ENCODE measurements around the gene CAND2. TPM values are rescaled to one million over a fixed set of nuclear protein-coding genes. Genes with fewer than 3 reads are reported as not detected.
"Not testable (repeated sequence)": the region's sequence is repeated elsewhere in the genome, so short reads cannot be mapped to it uniquely, and the experiment has no call there.

CAND2 gene
- total RNA-seq, 2 experiments from 2014 or later: 0.05 to 0.09 TPM

DNA sequence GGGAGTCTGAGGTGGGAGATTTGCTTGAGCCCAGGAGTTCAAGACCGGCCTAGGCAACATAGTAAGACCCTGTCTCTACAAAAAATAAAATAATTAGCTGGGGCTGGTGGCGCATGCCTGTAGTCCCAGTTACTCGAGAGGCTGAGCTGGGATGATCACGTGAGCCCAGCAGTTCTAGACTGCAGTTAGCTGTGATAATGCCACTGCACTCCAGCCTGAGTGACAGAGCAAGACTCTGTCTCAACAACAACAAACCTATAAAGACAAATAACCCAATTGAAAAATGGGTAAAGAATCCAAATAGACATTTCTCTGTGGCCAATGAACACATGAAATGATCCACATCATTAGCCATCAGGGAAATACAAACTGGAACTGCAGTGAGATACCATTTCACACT lies 46.0 kb downstream of the CAND2 start:
- H3K27me3 Mint-ChIP-seq: no peaks in the 10 kb centered on the region
- ATAC-seq: no peak
- no peak overlapping the region for H3K27ac Mint-ChIP-seq
- CTCF ChIA-PET: interaction anchor here (0.8 to 2.5 kb wide), 11 partner anchors 11 to 153 kb away, joined by 3 to 21 read pairs (median 6); partner anchors contain the start of gene CAND2
- no peaks in the 10 kb centered on the region for H3K9me3 Mint-ChIP-seq (ENCODE audit: low read depth)
- no peak for DNase-seq
- H3K4me1 Mint-ChIP-seq: peaks cover 40% of the 10 kb centered on the region
- peaks cover 34% of the 10 kb centered on the region for H3K36me3 Mint-ChIP-seq
- H3K4me3 Mint-ChIP-seq: no peak overlapping the region

DNA sequence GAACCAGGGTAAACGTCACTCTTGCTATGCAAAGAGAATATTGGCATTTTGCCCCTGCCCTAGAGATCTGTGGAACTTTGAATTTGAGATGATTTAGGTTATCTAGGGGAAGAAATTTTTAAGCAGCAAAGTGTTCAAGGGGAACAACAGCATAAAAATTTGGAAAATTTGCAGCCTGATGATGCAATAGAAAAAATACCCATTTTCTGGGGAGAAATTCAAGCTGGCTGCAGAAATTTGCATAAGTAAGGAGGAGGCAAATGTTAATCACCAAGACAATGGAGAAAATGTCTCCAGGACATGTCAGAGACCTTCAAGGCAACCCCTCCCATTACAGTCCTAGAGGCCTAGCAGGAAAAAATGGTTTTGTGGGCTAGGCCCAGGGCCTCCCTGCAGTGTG lies 49.3 kb downstream of the CAND2 start:
- no peaks in the 10 kb centered on the region for H3K9me3 Mint-ChIP-seq (ENCODE audit: low read depth)
- H3K4me1 Mint-ChIP-seq: peaks cover 6% of the 10 kb centered on the region
- CTCF ChIA-PET: interaction anchor here (0.6 to 1.5 kb wide), 2 partner anchors 41 to 45 kb away, joined by 3 read pairs; no protein-coding TSS in a partner anchor
- DNase-seq (no peak), ATAC-seq (no peak)
- peaks cover 1% of the 10 kb centered on the region for H3K36me3 Mint-ChIP-seq
- H3K4me3 Mint-ChIP-seq: no peak overlapping the region
- H3K27ac Mint-ChIP-seq: no peak overlapping the region
- no peaks in the 10 kb centered on the region for H3K27me3 Mint-ChIP-seq

DNA sequence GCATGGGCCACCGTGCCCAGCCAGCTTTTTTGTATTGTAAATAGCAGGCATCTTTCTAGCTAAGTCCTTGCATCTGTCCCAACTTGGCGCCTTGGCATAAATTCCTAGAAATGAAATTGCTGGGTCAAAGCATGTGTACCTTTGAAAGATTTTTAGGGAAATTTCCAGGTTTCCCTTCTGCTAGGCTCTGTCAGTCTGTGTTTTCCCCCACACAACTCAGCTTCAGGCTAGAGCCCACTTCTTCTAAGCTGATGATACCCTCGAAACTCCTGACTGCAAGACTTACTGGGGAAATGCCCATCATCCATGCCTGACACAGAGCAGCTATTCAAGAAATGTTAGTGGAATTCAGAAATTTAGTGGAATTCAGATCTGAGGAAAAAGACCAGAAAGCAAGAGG lies 55.7 kb downstream of the CAND2 start:
- ATAC-seq (no peak), DNase-seq (no peak)
- H3K4me3 Mint-ChIP-seq: no peak overlapping the region
- CTCF ChIA-PET: interaction anchor here (0.8 to 2.2 kb wide), 2 partner anchors 11 to 16 kb away, joined by 3 to 10 read pairs; partner anchors contain the start of gene RPL32
- H3K27ac Mint-ChIP-seq: no peak overlapping the region
- peaks cover 25% of the 10 kb centered on the region for H3K27me3 Mint-ChIP-seq
- no peaks in the 10 kb centered on the region for H3K36me3 Mint-ChIP-seq
- H3K9me3 Mint-ChIP-seq (ENCODE audit: low read depth): no peaks in the 10 kb centered on the region
- H3K4me1 Mint-ChIP-seq: no peaks in the 10 kb centered on the region

DNA sequence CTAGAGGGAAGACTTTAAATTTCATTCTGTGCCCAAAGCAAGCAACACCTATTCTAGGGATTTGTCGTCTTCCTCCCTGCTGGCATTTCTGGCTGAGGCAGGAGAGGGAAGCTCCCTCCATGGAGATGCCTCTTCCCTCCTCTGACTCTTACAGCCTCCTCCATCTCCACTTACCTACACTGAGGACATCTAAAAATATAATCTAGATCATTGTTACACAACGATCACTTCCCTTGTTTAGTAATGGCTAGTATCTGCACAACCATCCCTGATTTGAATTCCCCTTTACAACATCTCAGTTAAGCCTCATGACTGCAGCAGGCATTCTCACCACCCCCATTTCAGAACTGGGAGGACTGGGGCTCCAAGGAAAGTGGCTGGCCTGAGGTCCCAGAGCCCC lies 57.4 kb downstream of the CAND2 start:
- H3K9me3 Mint-ChIP-seq (ENCODE audit: low read depth); H3K27ac Mint-ChIP-seq; CTCF ChIA-PET; H3K4me1 Mint-ChIP-seq; H3K4me3 Mint-ChIP-seq; H3K36me3 Mint-ChIP-seq; DNase-seq; ATAC-seq: not testable (repeated sequence)
- H3K27me3 Mint-ChIP-seq: peaks cover 25% of the 10 kb centered on the region

DNA sequence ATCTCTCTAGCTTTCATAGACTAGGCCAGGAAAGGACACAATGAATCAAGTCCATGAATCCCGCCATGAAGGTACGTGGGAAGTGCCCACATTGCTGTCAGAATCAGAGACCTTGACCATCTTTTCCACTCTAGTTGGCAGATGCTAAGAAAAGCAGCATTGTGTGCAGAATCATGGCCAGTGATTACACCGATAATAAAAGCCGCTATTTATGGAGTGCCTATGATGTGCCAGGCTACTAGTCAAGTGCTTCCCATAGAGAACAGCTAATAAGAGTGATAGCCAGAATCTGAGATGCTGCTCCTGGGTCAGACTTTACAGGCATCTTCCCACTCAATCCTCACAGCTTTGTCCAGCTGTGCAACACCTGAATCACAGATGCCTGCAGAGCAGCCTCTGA lies 58.1 kb downstream of the CAND2 start:
- Mint-ChIP-seq H3K9me3 (ENCODE audit: low read depth) (no peaks in the 10 kb centered on the region), H3K4me3 (no peak overlapping the region), H3K27ac (no peak overlapping the region), H3K4me1 (no peaks in the 10 kb centered on the region), H3K27me3 (peaks cover 25% of the 10 kb centered on the region), H3K36me3 (no peaks in the 10 kb centered on the region)
- CTCF ChIA-PET: interaction anchor here (0.6 to 1.7 kb wide), 2 partner anchors 13 to 27 kb away, joined by 3 to 6 read pairs; no protein-coding TSS in a partner anchor
- no peak for DNase-seq
- ATAC-seq: no peak

DNA sequence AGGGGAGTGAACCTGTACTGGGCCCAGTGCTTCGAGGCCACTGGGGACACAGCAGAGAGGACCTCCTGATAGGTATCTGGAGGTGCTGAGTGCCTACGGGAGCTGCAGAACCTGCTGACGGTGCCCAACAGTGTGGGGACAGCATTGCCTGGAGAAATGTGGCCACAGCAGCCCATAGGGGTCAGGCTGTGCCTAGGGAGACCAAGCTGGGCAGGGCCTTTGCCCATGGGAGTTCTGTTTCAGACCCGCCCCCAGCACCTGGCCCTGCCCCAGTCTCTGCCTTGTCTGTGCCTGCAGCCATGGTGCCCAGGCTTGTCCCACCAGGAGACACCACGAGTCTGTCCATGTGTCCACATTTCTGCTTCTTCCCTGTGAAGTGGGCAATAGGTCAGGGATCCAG lies 60.1 kb downstream of the CAND2 start:
- no peaks in the 10 kb centered on the region for H3K9me3 Mint-ChIP-seq (ENCODE audit: low read depth)
- no peak for ATAC-seq
- H3K4me3 Mint-ChIP-seq: no peak overlapping the region
- no peak overlapping the region for H3K27ac Mint-ChIP-seq
- DNase-seq: no peak
- peaks cover 29% of the 10 kb centered on the region for H3K27me3 Mint-ChIP-seq
- CTCF ChIA-PET: interaction anchor here (0.7 kb wide), 1 partner anchor 485 kb away, joined by 3 read pairs; no protein-coding TSS in a partner anchor
- no peaks in the 10 kb centered on the region for H3K36me3 Mint-ChIP-seq
- H3K4me1 Mint-ChIP-seq: peaks cover 1% of the 10 kb centered on the region

DNA sequence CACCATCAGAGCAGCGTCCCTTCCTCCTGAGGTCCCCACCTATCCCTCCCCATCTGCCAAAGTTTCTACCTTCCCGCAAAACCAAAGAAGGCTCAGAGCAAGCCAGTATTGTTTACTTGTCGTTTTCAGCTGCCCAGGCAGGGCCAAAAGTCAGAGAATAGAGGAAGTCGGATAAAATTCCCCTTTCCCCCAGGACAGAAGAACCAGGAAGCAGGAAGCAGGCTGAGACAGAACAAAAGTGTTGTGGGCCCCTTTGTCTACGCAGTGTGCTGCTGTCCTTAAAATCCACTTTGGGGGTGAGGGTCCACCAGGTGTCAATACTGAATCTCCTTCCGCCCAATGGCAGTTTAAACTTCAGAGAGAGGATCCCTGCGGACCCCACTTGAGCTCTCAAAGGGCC lies 63.4 kb downstream of the CAND2 start:
- H3K9me3 Mint-ChIP-seq (ENCODE audit: low read depth): no peaks in the 10 kb centered on the region
- H3K27ac Mint-ChIP-seq: no peak overlapping the region
- peaks cover 9% of the 10 kb centered on the region for H3K27me3 Mint-ChIP-seq
- H3K4me1 Mint-ChIP-seq: peaks cover 1% of the 10 kb centered on the region
- no peaks in the 10 kb centered on the region for H3K36me3 Mint-ChIP-seq
- H3K4me3 Mint-ChIP-seq: no peak overlapping the region
- CTCF ChIA-PET: no interaction called here
- DNase-seq (no peak), ATAC-seq (no peak)

DNA sequence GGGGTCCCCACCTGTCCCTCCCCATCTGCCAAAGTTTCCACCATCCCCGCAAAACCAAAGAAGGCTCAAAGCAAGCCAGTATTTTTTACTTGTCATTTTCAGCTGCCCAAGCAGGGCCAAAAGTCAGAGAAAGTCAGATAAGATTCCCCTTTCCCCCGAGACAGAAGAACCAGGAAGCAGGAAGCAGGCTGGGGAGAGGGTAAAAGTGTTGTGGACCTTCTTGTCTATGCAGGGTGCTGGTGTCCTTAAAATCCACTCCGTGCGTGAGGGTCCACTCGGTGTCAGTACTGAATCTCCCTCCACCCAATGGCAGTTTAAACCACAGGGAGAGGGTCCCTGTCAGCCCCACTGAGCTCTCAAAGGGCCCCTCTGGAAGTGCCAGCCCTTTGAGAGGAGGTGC lies 65.1 kb downstream of the CAND2 start:
- H3K4me3 Mint-ChIP-seq: no peak overlapping the region
- H3K36me3 Mint-ChIP-seq: no peaks in the 10 kb centered on the region
- no peak for ATAC-seq
- CTCF ChIA-PET: interaction anchor here (1.4 to 1.8 kb wide), 2 partner anchors 30 to 123 kb away, joined by 4 to 6 read pairs; no protein-coding TSS in a partner anchor
- H3K27me3 Mint-ChIP-seq: peaks cover 4% of the 10 kb centered on the region
- peaks cover 1% of the 10 kb centered on the region for H3K4me1 Mint-ChIP-seq
- no peaks in the 10 kb centered on the region for H3K9me3 Mint-ChIP-seq (ENCODE audit: low read depth)
- DNase-seq: no peak
- no peak overlapping the region for H3K27ac Mint-ChIP-seq

DNA sequence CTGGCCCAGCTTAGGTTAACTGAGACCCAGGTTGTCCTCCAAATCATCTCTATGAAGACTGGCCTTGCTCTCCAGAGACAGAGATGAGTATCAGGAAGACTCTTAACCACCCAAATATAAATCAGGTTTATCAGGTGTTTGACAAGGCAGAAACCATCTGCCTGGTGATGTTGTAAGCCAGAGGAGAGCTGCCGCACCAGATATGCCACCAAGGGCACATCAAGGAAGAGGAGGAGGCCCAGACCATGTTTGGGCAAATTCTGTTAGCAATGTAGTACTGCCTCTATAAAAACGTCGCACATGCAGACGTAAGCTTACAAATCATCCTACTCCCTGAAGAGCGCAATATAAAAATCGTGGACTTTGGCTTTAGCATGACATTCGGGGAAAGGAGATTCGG lies 65.9 kb downstream of the CAND2 start:
- no peaks in the 10 kb centered on the region for H3K36me3 Mint-ChIP-seq
- CTCF ChIA-PET: interaction anchor here (1.4 to 1.8 kb wide), 3 partner anchors 20 to 122 kb away, joined by 4 to 6 read pairs (median 5); no protein-coding TSS in a partner anchor
- no peak overlapping the region for H3K27ac Mint-ChIP-seq
- ATAC-seq (no peak), DNase-seq (no peak)
- no peak overlapping the region for H3K4me3 Mint-ChIP-seq
- H3K27me3 Mint-ChIP-seq: peaks cover 4% of the 10 kb centered on the region
- H3K4me1 Mint-ChIP-seq: peaks cover 1% of the 10 kb centered on the region
- no peaks in the 10 kb centered on the region for H3K9me3 Mint-ChIP-seq (ENCODE audit: low read depth)

DNA sequence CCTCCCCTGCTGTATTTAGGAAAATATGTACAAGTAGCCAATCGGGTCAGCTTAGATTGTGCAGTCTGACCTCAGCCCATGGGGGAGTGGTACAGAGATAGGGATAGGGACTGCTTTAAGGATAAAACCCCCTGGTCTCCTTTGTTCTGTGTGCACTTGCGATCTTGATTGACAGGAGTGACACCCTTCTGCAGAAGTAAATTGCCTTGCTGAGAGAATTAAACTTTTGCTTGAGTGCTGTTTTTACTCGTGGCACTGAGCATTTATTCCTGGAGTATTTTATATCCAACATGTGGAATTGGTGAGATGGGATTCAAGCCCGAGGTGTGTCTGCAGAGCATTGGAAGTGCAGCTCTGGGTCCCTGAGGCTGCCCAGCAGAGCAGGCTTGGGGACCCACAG lies 68.8 kb downstream of the CAND2 start:
- peaks cover 12% of the 10 kb centered on the region for H3K4me1 Mint-ChIP-seq
- ATAC-seq (no peak), DNase-seq (no peak)
- no peak overlapping the region for H3K4me3 Mint-ChIP-seq
- H3K27me3 Mint-ChIP-seq: peaks cover 15% of the 10 kb centered on the region
- no peak overlapping the region for H3K27ac Mint-ChIP-seq
- no peaks in the 10 kb centered on the region for H3K9me3 Mint-ChIP-seq (ENCODE audit: low read depth)
- H3K36me3 Mint-ChIP-seq: no peaks in the 10 kb centered on the region
- CTCF ChIA-PET: interaction anchor here (0.6 to 1.2 kb wide), 2 partner anchors 16 to 118 kb away, joined by 4 to 5 read pairs; no protein-coding TSS in a partner anchor

DNA sequence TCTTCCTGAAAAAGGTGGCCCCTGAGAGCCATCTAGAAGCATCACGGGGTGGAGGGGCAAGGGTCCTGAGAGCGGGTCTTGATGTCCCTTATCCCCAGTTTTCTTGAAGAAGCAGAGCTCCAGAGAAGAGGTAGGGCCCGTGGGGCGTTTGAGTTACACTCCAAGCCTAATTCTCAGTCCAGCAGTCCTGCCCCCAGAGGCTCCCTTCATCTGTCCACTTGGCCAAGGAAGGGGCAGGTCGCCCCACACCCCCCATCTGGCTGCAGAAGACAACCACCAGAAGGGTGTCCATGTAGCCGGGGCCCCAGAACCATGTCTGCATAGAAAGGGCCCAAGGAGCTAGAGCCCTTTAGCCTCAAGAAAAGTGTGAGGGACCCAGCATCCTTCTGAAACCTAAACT lies 70.4 kb downstream of the CAND2 start:
- CTCF ChIA-PET: interaction anchor here (1.2 to 6.0 kb wide), 4 partner anchors 17 to 147 kb away, joined by 3 to 88 read pairs (median 12); no protein-coding TSS in a partner anchor
- DNase-seq (no peak), ATAC-seq (no peak)
- peaks cover 18% of the 10 kb centered on the region for H3K27me3 Mint-ChIP-seq
- no peak overlapping the region for H3K27ac Mint-ChIP-seq
- no peaks in the 10 kb centered on the region for H3K9me3 Mint-ChIP-seq (ENCODE audit: low read depth)
- no peaks in the 10 kb centered on the region for H3K36me3 Mint-ChIP-seq
- peaks cover 21% of the 10 kb centered on the region for H3K4me1 Mint-ChIP-seq
- no peak overlapping the region for H3K4me3 Mint-ChIP-seq

DNA sequence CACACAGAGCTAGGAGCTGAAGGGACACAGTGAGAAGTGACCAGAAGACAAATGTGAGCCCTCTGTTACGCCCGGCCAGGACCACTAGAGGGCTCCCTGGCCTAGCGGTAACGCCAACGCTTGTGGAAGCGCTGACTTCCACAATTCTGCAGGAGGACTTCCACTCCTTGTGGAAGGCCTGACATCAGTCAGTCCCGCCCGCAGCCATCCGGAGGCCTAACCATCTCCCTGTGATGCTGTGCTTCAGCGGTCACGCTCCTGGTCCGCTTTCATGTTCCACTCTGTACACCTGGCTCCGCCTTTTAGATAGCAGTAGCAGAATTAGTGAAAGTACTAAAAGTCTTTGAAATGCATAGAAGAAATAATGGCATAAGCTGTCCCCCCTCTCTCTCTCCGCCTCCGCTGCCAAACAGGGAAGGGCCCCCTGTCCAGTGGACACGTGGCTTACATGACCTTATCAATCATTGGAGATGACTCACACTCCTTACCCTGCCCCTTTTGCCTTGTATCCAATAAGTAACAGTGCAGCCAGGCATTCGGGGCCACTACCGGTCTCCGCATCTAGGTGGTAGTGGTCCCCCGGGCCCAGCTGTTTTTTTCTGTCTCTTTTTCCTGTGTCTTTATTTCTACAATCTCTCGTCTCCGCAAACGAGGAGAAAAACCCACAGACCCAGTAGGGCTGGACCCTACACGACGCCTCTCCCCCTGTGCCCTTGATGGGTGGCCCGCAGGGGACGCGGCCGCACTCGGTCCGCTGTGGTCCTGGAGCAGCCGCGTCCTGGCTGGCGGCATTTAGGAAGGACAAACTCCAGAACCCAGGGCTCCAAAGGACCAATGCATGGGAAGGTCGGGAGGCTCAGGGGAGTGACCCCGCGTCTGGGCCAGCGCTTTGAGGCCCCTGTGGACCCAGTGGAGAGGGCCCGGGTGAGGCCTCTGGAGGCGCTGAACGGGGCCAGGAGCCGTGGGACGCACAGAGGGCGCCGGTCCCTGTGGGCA lies 71.9 kb downstream of the CAND2 start:
- Mint-ChIP-seq H3K4me1 (peaks cover 21% of the 10 kb centered on the region), H3K27ac (no peak overlapping the region)

DNA sequence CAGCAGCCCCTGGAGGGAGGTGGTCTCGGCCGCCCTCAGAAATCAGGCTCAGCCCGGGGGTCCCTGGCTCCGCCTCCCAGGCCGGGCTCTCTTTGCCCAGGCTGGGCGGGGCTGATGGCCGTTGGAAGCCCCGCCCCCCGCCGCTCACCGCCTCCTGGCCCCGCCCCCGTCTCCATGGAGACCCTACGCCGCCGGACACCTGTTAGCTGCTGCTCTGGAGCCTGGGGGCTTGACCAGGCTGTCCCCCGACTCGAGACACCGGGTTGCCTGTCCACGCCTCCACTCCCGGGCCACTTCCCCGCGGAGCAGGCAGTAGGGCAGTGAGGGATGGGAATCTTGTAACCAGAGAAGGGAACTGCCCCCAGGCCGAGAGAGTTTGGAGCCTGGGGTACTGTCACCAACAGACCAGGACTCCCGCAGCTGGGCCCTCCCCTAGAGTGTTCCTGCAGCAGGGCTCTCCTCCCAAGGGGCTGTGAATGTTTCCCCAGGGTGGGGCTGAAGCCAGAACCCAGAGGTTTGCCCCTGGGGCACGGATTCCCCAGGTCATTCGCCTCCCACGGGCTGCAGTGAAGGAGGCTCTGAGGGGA lies 72.6 kb downstream of the CAND2 start:
- Mint-ChIP-seq H3K27me3 (peaks cover 18% of the 10 kb centered on the region), H3K27ac (no peak overlapping the region), H3K4me3 (no peak overlapping the region), H3K36me3 (no peaks in the 10 kb centered on the region), H3K9me3 (ENCODE audit: low read depth) (no peaks in the 10 kb centered on the region), H3K4me1 (peaks cover 21% of the 10 kb centered on the region)
- ATAC-seq (peak; percentile 38), DNase-seq (peak; percentile 58)
- CTCF ChIA-PET: interaction anchor here (0.6 to 6.0 kb wide), 9 partner anchors 10 to 559 kb away, joined by 3 to 88 read pairs (median 6); partner anchors contain the start of gene RPL32

More for the DNA sequence above, 71.9 kb downstream of the CAND2 start:
- H3K9me3 Mint-ChIP-seq (ENCODE audit: low read depth): no peaks in the 10 kb centered on the region
- DNase-seq (peak; percentile 73), ATAC-seq (peak; percentile 72)
- H3K27me3 Mint-ChIP-seq: peaks cover 18% of the 10 kb centered on the region
- CTCF ChIA-PET: interaction anchor here (0.9 to 6.0 kb wide), 15 partner anchors 10 to 584 kb away, joined by 3 to 88 read pairs (median 5); partner anchors contain the start of gene RPL32
- H3K4me3 Mint-ChIP-seq: peak overlapping the region; percentile 62
- no peaks in the 10 kb centered on the region for H3K36me3 Mint-ChIP-seq

Data from activated CD8-positive, alpha-beta memory T cell treated with anti-CD3 and anti-CD28 coated beads, Interleukin-2, amount 10 ng/mL, durations not matched to agents 7 days and 5 days (primary cell).